HCT116 (cell line): ENCODE data around the gene ACSS1. TPM values are rescaled to one million over a fixed set of nuclear protein-coding genes. Genes with fewer than 3 reads are reported as not detected.

Experiments used
- ATAC-seq: fragments of 200-7000 bp; cut with Tn5 transposase; 2 replicates; pipeline ENCODE4 v1.9.1; 2020; ENCODE audit warnings: mild to moderate bottlenecking, moderate library complexity
- BruUV-seq: library from RNA; stranded (reverse); fragments of 400-500 nt; replicated peaks from 2 replicates; lab custom pipeline; 2021; lab: Mats Ljungman, UMichigan
- CTCF ChIA-PET: fragments of 300-600 bp; sonication (Branson Sonifier 250); formaldehyde crosslinking; loops from one replicate; lab custom pipeline; 2021; ENCODE audit warnings: antibody characterized with exemption; lab: Charles Lee
- POLR2A ChIA-PET: fragments of 300-600, 350-600 bp; sonication (Branson Sonifier 250); formaldehyde crosslinking; loops from one replicate; lab custom pipeline; 2021; ENCODE audit warnings: antibody characterized with exemption; lab: Charles Lee
- RAD21 ChIA-PET, 2 experiments: fragments of 300-600 bp; sonication (Branson Sonifier 250); formaldehyde crosslinking; loops; one replicate each; lab custom pipeline; 2023; ENCODE audit warnings: low total read pairs in 2 of 2; ENCODE audit not compliant: uncharacterized antibody in 2 of 2, unreplicated experiment in 2 of 2, low non-redundant PET in 1 of 2; lab: Charles Lee
- DNase-seq: peaks from one replicate; pipeline ENCODE4 v3.0.0-alpha.2; 2010; ENCODE audit warnings: low read depth, low spot score
- H2AFZ ChIP-seq: fragments of 200-600 bp; shearing (Covaris generic), sonication (generic); 2 replicates; pipeline ENCODE4 v1.6.1; 2017; ENCODE audit warnings: low read depth, mixed run types, mixed read lengths, antibody characterized with exemption, low read length; ENCODE audit not compliant: poor library complexity, severe bottlenecking
- H3K27ac ChIP-seq: 2 replicates; pipeline ENCODE4 v1.5.1; 2012; ENCODE audit warnings: low read depth, low read length
- H3K27me3 ChIP-seq: fragments of 200-600 bp; sonication (generic); 2 replicates; pipeline ENCODE4 v1.6.1; 2016; ENCODE audit warnings: mixed run types, low read length, mixed read lengths; ENCODE audit not compliant: insufficient read depth
- H3K36me3 ChIP-seq, 2 experiments: fragments of 200-500 bp in 1 of 2; fragments of 200-600 bp in 1 of 2; sonication (Bioruptor generic) in 1 of 2; sonication (generic) in 1 of 2; 2 replicates each; pipeline versions ENCODE4 v1.5.1 to v1.6.1; 2014 to 2016; ENCODE audit warnings: low read length in 2 of 2, inconsistent platforms in 1 of 2, mixed read lengths in 1 of 2, mixed run types in 1 of 2; ENCODE audit not compliant: insufficient read depth in 2 of 2, control insufficient read depth in 1 of 2
- H3K4me1 ChIP-seq, 2 experiments: fragments of 200-600 bp in 1 of 2; sonication (generic) in 1 of 2; 2 replicates each; pipeline versions ENCODE4 v1.5.1 to v1.6.1; 2012 to 2017; ENCODE audit warnings: low read length in 2 of 2, inconsistent platforms in 1 of 2, mild to moderate bottlenecking in 1 of 2, mixed read lengths in 1 of 2, mixed run types in 1 of 2, moderate library complexity in 1 of 2; ENCODE audit not compliant: insufficient read depth in 2 of 2, control insufficient read depth in 1 of 2
- H3K4me2 ChIP-seq: fragments of 200-600 bp; sonication (generic); 2 replicates; pipeline ENCODE4 v1.6.1; 2017; ENCODE audit warnings: mixed run types, low read length, mixed read lengths
- H3K4me3 ChIP-seq, 2 experiments: fragments of 200-600 bp in 1 of 2; sonication (generic) in 1 of 2; replicated peaks in 1 of 2; 2 replicates each; pipeline ENCODE4 v1.5.1; 2011 to 2016; ENCODE audit warnings: low read length in 2 of 2, control low read depth in 1 of 2, low read depth in 1 of 2, mild to moderate bottlenecking in 1 of 2, mixed read lengths in 1 of 2, mixed run types in 1 of 2
- H3K79me2 ChIP-seq: fragments of 200-600 bp; sonication (generic); 2 replicates; pipeline ENCODE4 v1.6.1; 2017; ENCODE audit warnings: mild to moderate bottlenecking, mixed run types, low read length, moderate library complexity, mixed read lengths; ENCODE audit not compliant: insufficient read depth
- H3K9ac ChIP-seq: fragments of 200-600 bp; sonication (generic); 2 replicates; pipeline ENCODE4 v1.6.1; 2016; ENCODE audit warnings: low read length, mixed read lengths
- H3K9me2 ChIP-seq: fragments of 200-600 bp; sonication (generic), shearing (Covaris generic); 2 replicates; pipeline ENCODE4 v1.6.1; 2017; ENCODE audit warnings: mixed run types, mild to moderate bottlenecking, moderate library complexity; ENCODE audit not compliant: insufficient read depth
- H3K9me3 ChIP-seq, 2 experiments: fragments of 200-500 bp in 1 of 2; fragments of 200-600 bp in 1 of 2; sonication (Bioruptor generic) in 1 of 2; sonication (generic) in 1 of 2; 2 replicates each; pipeline ENCODE4 v1.6.1; 2014 to 2017; ENCODE audit warnings: low read length in 2 of 2, mixed read lengths in 2 of 2, inconsistent platforms in 1 of 2, low read depth in 1 of 2, mild to moderate bottlenecking in 1 of 2, mixed run types in 1 of 2, moderate library complexity in 1 of 2; ENCODE audit not compliant: control insufficient read depth in 1 of 2, insufficient read depth in 1 of 2
- H4K20me1 ChIP-seq: fragments of 200-600 bp; sonication (generic), shearing (Covaris generic); 2 replicates; pipeline ENCODE4 v1.6.1; 2017; ENCODE audit warnings: mixed run types, mild to moderate bottlenecking, moderate library complexity; ENCODE audit not compliant: insufficient read depth
- ATF3 ChIP-seq: IDR thresholded peaks from 2 replicates; pipeline ENCODE4 v1.6.1; 2012
- ELF1 ChIP-seq: IDR thresholded peaks from 2 replicates; pipeline ENCODE4 v1.6.1; 2012; ENCODE audit warnings: low read depth, borderline replicate concordance
- EZH2 ChIP-seq: fragments of 200-600 bp; sonication (generic); IDR thresholded peaks from 2 replicates; pipeline ENCODE4 v1.6.1; 2017; ENCODE audit warnings: antibody characterized with exemption, mixed run types
- EZH2phosphoT487 ChIP-seq: fragments of 200-600 bp; IDR thresholded peaks from 2 replicates; pipeline ENCODE4 v1.6.1; 2018; ENCODE audit warnings: antibody characterized with exemption, borderline replicate concordance
- POLR2AphosphoS5 ChIP-seq: IDR thresholded peaks from 2 replicates; pipeline ENCODE4 v1.6.1; 2011; ENCODE audit warnings: mild to moderate bottlenecking, low read depth, low read length, moderate library complexity
- RAD21 ChIP-seq: IDR thresholded peaks from 2 replicates; pipeline ENCODE4 v1.6.1; 2012; ENCODE audit warnings: low read depth, mild to moderate bottlenecking
- SP1 ChIP-seq: IDR thresholded peaks from 2 replicates; pipeline ENCODE4 v1.6.1; 2012; ENCODE audit warnings: low read depth
- SRF ChIP-seq: IDR thresholded peaks from 2 replicates; pipeline ENCODE4 v1.6.1; 2012; ENCODE audit warnings: low read depth
- YY1 ChIP-seq: IDR thresholded peaks from 2 replicates; pipeline ENCODE4 v1.6.1; 2011; ENCODE audit warnings: low read length, low read depth, moderate library complexity, mild to moderate bottlenecking; ENCODE audit not compliant: insufficient replicate concordance; ENCODE audit errors: extremely low read depth
- intact Hi-C: fragments of 100-400 bp; cut with micrococcal nuclease; formaldehyde crosslinking; loops from 2 replicates; pipeline ENCODE4 v1.10.0; 2022
- total RNA-seq: library from RNA; stranded (reverse); gene quantifications from one replicate; pipeline ENCODE4 v1.2.1, GENCODE V29; 2021; ENCODE audit not compliant: unreplicated experiment

The ACSS1 gene
- total RNA-seq, 1 experiment from 2014 or later: 0.27 TPM

- H3K27me3 ChIP-seq: no peaks in the 10 kb centered on the region
- no peaks in the 10 kb centered on the region for H4K20me1 ChIP-seq
- no peaks in the 10 kb centered on the region for H3K9me3 ChIP-seq
- no peaks in the 10 kb centered on the region for H3K9me2 ChIP-seq
- no peak for DNase-seq
- no peaks in the 10 kb centered on the region for H3K79me2 ChIP-seq
- no peak overlapping the region for H2AFZ ChIP-seq
- no TSS peak for BruUV-seq
- H3K36me3 ChIP-seq: no peaks in the 10 kb centered on the region
- no peaks in the 10 kb centered on the region for H3K4me1 ChIP-seq
- ChIA-PET POLR2A (no interaction called here), CTCF (no interaction called here), RAD21 (no interaction called here)
- H3K9ac ChIP-seq: no peak overlapping the region
- H3K4me3 ChIP-seq: no peak overlapping the region
- H3K4me2 ChIP-seq: no peak overlapping the region
- intact Hi-C loops: no loop called here
- H3K27ac ChIP-seq: no peak overlapping the region
- TF ChIP-seq EZH2 (no peak), SRF (no peak), SP1 (no peak), YY1 (no peak), RAD21 (no peak), ATF3 (no peak), EZH2phosphoT487 (no peak), ELF1 (no peak), POLR2AphosphoS5 (no peak)
- ATAC-seq: peak; percentile 50
These were observed 15.1 kb downstream of the ACSS1 start for GRCh38 chr20:25042531-25043498.
